KOPT-K1 (cell line): ENCODE measurements around the gene TNNT3.
"Not testable (repeated sequence)": the region's sequence is repeated elsewhere in the genome, so short reads cannot be mapped to it uniquely, and the experiment has no call there.

Experiments
- H3K27ac ChIP-seq: fragments of 200-600 bp; sonication (generic); 2 replicates; pipeline ENCODE4 v1.5.1; 2016; ENCODE audit warnings: antibody characterized with exemption, mild to moderate bottlenecking, low read depth, low read length; ENCODE audit not compliant: poor library complexity, severe bottlenecking
- H3K36me3 ChIP-seq: fragments of 200-600 bp; sonication (generic); 2 replicates; pipeline ENCODE4 v1.5.1; 2017; ENCODE audit warnings: antibody characterized with exemption, mild to moderate bottlenecking, low read length, moderate library complexity; ENCODE audit not compliant: insufficient read depth
- H3K9me3 ChIP-seq: fragments of 200-600 bp; sonication (generic); 2 replicates; pipeline ENCODE4 v1.5.1; 2017; ENCODE audit warnings: antibody characterized with exemption, low read length, mild to moderate bottlenecking; ENCODE audit not compliant: insufficient read depth, poor library complexity, severe bottlenecking

Gene TNNT3

DNA sequence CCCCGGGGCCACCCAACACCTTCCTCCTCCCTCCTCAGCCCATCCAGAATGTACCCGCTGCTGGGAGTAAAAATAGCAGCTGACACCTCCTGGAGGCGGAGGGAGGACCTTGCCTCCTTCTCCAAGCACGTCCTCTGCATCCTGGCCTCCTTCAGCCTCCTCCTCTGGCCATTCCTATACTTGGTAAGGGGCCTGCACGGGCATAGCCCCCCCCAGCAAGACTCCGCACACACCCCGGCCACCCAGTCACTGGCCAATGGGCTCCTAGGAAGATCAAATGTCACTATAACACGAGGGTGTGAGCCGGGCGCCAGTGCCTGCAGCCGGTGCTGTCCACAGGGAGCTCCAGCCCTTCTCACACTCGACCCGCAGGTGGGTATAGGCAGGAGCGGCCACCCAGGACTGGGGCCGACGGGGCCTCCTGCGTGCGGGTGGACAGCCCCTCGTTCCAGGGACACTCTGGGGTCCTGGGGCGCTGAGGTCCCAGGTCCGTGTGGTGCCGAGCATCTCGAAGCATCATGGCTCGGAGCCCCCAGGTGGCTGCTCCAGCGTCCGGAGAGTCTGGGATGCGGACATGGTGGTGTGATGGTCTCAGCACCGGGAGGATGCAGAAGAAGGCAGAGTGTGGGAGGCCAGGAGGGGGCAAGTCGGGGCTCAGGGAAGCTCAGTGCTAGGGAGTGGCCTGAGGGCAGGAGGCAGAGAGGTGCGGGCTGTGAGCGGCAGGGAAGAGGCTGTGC, at the start of gene TNNT3:
Gene TNNT3 (plus strand): TSS at position 313 of the 737 bp plus-strand sequence. CDS start 3,172 bp downstream, outside the sequence.
- Histone ChIP-seq H3K36me3 (no peaks in the 10 kb centered on the region), H3K27ac (no peak within 1 kb of the TSS), H3K9me3 (no peaks in the 10 kb centered on the region)

DNA sequence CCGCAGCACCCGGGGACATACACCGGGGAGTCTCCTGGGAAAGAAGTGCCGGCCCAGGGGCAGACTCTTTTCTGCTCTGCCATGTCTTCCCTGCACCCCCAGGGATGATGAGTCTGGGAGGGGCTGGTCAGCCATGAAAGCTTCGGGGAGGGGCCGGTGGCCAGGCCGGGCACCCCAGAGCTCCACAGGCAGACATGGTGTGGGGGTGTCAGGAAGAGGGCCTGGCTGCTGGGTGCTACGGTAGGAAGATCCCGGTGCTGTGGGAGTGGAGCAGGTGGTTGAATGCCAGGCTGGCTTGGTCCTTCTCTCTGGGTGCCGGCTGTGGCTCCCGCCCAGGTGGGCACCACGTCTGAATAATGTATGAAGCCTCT, 49.2 kb upstream of the TNNT3 start:
- H3K9me3 ChIP-seq = no peaks in the 10 kb centered on the region
- no peak overlapping the region for H3K27ac ChIP-seq
- no peaks in the 10 kb centered on the region for H3K36me3 ChIP-seq

DNA sequence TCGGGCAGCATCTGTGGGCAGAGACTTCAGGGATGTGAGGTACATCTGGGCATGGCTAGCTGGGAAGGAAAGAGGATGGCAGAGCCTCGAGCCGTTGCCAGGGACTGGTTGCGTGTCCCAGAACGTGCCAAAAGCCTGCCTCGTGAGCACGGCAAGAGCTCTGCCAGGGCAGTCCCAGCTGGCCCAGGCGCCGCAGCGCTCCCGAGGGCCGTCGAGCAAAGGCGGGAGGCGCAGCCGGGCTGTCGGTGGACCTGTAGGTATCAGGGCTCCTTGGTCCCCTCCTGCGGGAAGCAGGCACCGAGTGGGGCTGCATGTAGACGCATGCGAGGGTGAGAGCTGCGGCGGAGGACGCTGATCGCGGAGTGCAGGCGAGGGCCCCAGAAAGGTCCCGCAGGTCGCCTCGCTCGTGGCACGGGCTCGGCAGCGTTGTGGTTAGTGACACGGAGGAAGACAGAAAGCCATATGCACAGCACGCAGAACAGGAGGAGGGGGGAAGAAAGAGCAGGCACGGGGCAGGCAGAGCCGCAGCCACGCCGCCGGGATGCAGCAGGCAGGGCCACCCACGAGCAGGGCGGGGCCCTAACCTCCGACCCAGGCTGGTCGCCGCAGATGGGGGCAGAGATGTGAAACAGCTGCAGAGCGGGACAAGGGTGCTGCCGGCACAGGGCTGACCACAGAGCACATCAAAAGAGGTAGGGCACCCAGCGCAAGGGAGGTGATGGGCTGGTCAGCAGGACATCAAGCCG, 48.6 kb upstream of the TNNT3 start:
- H3K27ac ChIP-seq = no peak overlapping the region
- no peaks in the 10 kb centered on the region for H3K36me3 ChIP-seq
- H3K9me3 ChIP-seq = no peaks in the 10 kb centered on the region

DNA sequence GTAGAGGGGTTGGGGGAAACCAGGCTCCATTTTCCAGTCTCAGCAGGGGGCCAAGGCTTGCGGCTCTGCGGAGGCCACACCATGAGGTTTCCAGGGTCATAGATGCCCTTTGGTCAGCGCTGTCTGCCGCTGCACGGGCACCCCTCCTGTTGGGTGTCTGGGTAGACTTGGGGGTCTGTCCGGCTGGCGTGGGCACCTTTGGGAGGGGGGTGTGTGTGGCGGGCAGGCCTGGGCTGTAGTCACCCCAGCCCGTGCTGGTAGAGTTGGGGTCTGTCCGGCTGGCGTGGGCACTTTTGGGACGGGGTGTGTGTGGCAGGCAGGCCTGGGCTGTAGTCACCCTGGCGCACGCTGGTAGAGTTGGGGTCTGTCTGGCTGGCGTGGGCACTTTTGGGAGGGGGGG, 48.0 kb upstream of the TNNT3 start:
- no peak overlapping the region for H3K27ac ChIP-seq

DNA sequence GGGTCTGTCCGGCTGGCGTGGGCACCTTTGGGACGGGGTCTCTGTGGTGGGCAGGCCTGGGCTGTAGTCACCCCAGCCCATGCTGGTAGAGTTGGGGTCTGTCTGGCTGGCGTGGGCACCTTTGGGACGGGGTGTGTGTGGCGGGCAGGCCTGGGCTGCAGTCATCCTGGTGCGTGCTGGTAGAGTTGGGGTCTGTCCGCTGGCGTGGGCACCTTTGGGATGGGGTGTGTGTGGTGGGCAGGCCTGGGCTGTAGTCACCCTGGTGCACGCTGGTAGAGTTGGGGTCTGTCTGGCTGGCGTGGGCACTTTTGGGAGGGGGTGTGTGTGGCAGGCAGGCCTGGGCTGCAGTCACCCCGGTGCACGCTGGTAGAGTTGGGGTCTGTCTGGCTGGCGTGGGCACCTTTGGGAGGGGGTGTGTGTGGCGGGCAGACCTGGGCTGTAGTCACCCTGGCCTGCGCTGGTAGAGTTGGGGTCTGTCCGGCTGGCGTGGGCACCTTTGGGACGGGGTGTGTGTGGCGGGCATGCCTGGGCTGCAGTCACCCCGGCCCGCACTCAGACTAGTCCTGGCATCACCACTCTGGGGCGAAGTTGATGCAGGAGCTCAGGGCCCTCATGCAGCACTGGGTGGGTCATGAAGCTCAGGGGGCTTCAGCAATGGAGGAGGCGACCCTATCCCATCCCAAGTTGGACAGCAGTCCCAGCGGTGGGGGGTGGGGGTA, 47.1 kb upstream of the TNNT3 start:
- Histone ChIP-seq H3K36me3 (no peaks in the 10 kb centered on the region), H3K27ac (no peak overlapping the region), H3K9me3 (no peaks in the 10 kb centered on the region)

More for the DNA sequence above, 48.0 kb upstream of the TNNT3 start:
- Histone ChIP-seq H3K9me3 (no peaks in the 10 kb centered on the region), H3K36me3 (no peaks in the 10 kb centered on the region)

DNA sequence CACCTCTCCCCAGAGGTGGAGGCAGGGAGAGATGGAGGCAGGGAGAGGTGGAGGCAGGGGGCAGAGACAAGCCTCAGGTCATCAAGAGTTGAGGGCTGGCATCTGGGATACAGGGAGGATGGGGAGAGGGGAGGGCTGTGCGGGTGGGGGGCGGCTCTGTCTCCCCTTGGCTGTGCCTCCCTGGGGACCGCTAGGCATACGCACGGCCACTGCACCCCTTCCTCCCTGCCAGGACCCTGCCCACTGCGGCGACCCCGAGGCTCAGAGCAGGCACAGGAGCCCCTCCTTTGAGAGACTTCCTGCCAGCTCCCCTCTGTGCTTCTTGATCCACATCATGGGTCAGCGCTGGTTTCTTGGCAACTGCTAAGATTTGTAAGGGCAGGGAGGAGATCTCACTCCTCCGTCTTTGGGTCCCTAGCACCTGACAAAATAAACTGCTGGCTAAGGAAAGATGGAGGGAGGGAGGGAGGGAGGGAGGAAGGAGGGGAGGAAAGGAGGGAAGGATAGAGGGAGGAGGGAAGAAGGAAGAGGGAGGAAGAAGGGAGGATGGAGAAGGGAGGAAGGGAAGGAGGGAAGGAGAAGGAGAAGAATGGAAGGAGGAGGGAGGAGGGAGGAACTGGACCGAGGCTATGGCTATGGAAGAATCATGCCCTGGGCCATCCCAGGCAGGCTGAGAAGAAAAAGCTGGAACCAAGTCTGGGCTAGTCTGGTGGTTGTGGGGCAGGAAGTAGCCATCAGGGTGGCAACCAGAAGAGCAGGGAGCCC, 46.3 kb upstream of the TNNT3 start:
- Histone ChIP-seq H3K27ac (no peak overlapping the region), H3K36me3 (no peaks in the 10 kb centered on the region), H3K9me3 (no peaks in the 10 kb centered on the region)

DNA sequence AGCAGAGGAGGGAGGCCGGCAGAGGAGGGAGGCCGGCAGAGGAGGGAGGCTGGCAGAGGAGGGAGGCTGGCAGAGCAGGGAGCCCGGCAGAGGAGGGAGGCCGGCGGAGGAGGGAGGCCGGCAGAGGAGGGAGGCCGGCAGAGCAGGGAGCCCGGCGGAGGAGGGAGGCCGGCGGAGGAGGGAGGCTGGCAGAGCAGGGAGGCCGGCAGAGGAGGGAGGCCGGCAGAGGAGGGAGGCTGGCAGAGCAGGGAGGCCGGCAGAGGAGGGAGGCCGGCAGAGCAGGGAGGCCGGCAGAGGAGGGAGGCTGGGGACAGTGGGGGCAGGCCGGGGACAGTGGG, 45.7 kb upstream of the TNNT3 start:
- not testable (repeated sequence) for H3K27ac ChIP-seq, H3K36me3 ChIP-seq, H3K9me3 ChIP-seq

DNA sequence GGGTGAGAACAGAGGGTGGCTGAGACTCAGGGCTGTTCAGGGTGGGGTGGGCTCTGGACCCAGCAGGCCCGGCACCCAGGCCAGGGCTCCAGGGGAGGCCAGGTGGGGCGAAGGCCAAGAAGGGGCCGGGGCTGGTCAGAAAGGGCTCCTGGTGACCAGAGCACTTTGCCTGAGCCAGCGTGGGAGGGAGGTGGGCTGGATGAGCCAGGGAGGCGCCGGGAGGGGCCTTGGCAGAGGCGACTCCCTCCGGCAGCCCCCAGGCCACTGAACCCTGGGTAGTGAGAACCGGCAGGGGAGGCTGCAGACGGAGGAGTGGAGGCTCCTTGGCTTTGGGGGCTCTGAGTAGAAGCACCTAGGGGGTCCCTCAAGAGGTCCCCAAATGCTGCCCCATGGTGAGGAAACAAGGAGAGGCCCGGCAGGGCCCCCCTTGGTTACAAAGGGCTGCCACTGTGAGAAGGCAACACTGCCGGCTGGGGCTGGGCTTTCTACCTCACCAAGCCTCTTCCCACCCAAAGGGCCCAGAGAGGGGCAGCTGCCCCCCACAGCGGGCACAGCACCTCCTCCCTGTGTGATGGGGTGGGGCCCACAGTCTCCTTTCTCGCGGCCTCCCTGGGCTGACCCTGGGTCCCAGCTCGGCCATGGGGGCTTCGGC, 44.9 kb upstream of the TNNT3 start:
- not testable (repeated sequence) for H3K36me3 ChIP-seq, H3K9me3 ChIP-seq, H3K27ac ChIP-seq

DNA sequence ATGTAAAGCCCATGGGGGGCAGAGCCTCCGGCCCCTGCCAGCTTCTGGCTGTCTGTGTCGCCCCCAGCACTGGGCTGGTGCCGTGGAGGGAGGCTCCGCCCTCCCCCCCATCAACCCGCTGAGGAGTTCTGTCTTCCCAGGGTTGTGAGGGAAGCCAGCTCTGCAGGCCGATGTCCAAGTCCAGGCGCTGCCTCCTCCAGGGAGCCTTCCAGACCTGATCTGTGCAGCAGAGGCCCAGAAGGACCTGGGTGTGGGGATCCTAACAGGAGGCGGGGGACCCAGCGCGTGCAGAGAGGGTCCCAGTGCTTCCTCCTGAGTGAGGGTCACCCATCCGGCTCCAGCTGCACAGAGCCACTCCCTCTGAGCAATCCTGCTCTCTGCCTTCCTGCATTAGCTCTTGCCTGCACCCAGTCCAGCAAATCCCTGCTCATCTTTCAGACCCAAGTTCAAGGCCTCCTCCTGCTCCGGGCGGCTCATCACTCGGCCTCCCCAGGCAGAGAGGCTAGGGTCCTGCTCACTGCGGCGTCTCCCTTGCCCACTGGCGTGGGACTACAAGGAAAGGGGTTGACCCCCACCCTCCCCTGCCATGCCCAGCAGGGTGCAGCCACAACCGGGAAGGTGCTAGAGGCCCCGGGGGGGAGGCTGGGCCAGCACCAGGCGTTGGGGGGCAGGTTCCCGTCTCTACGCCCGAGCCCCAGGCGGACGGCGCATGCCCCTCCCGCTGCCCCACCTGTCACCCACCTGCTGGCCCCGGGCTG, 44.2 kb upstream of the TNNT3 start:
- Histone ChIP-seq H3K9me3 (no peaks in the 10 kb centered on the region), H3K36me3 (no peaks in the 10 kb centered on the region), H3K27ac (no peak overlapping the region)

DNA sequence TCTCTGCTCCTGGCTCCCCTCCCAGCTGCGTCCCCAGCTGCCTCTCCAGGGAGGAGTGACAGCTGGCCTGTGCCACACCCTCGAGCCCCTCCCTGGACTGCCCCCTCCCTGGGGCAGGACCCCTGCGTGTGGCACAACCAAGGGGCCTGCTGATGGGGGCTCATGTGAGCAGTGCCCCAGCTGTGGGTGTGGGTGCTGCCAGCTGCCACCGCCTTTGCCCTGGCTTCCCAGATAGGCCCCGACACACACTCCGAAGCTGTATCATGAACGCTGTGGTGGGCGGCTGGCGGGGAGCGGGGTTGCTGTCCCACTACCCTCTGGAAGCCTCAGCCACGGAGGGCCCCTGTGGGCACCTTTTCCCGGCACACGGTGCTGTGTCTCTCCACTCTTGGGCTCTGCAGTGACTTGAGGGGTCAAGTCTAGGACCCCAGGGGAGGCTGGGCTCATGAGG, 43.6 kb upstream of the TNNT3 start:
- H3K27ac ChIP-seq, H3K9me3 ChIP-seq, H3K36me3 ChIP-seq: not testable (repeated sequence)

DNA sequence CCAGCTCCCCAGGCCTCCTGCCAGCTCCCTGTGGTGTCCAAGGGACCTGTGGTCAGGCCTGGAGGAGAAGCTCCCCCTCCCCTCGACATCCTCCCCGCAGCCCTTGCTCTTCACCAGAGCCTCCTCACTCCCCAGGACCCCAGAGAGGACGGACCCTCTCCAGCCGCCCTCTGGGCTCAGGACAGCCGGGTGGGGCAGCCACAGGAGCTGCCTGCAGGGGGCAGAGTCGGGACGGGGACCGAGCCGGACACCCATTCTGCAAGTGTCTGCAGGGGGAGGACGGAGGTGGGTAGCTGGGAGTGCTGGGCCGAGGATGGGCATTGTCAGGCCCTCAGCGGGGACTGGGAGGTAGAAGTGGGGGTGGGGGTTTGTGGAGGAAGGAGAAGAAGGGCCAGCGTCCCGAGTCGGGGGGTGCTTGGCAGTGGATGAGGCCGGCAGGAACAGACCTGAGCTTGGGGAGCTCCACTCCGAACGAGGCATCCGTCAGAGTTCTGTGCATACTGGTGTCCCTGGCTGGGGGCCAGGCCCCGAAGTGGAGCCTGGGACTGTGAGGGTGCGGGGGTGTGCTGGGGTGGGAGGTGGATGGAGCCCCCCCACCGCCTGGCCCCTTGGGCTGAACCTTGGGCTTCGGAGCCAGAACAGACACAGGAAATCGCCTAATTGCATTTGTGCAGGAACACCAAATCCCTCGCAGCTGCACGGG, 43.0 kb upstream of the TNNT3 start:
- H3K27ac ChIP-seq = no peak overlapping the region
- H3K9me3 ChIP-seq = no peaks in the 10 kb centered on the region
- no peaks in the 10 kb centered on the region; the same call in 1 of the 2 replicates for H3K36me3 ChIP-seq

DNA sequence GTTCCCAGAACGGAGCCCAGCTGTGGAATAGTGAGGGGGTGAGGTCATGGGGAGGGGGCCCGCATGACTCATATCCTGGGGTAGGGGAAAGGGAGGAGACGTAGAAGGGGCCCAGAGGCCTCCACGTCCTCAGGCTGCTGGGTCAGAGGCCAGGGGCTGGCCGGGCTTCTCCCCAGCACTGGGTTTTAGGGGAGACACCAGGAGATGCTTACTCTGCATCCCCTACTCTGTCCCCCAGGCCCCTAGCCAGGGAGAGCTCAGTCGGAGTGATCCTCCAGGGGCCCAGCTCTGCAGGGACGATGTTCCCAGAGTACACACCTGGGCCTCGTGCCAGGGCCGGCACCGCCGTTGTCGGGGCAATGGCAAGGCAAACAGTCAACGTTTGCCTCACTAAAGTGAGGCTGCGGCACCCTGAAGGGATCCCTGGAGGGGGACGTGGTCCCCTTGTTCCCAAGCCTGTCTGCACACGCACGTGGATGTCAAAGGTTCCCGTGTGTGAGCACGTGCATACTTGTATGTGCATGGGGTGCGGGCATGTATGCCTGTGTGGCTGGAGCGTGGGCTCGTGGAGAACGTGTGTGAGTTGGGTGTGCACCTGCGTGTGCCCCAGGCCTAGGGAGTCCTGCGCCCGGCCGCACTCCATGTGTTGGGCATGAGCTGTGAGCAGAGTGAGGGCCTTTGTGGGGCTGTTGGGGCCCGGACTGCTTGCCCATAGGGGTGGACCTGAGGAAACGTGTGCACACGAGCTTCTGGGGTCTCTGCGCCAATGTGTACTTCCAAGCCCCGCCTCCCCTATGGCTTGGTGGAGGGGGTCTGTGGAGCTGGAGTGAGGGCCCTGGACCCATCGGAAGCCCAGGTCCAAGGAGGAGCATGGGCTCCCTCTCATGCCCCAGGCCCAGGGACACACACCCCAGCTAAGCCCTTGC, 42.0 kb upstream of the TNNT3 start:
- no peak overlapping the region for H3K27ac ChIP-seq
- H3K9me3 ChIP-seq = no peaks in the 10 kb centered on the region
- H3K36me3 ChIP-seq = no peaks in the 10 kb centered on the region; the same call in 1 of the 2 replicates
